ENCODE results near the gene SPNS2.

The SPNS2 gene

GRCh38 chr17:4559139-4559791 lies 60.6 kb downstream of the SPNS2 start:
- intact Hi-C loops (cut with DNase I), result no loop called here
- DNase-seq, result peak in 3 of 10 donors; percentile 39 to 80 (median 71)

GRCh38 chr17:4559966-4560365 lies 61.3 kb downstream of the SPNS2 start:
- DNase-seq, result peak in 2 of 10 donors; percentile 31 to 57
- intact Hi-C loops (cut with DNase I), result no loop called here

GRCh38 chr17:4560421-4560820 lies 61.7 kb downstream of the SPNS2 start, which contains the start of gene GGT6:
TSS of gene GGT6 (minus strand) at chr17:4560577. CDS start at chr17:4560521, 56 bp downstream.
- DNase-seq, result peak in 3 of 10 donors; percentile 24 to 54 (median 53)

GRCh38 chr17:4560837-4561256 lies 62.2 kb downstream of the SPNS2 start:
- peak in 2 of 10 donors; percentile 32 to 73 for DNase-seq
- intact Hi-C loops (cut with DNase I), result no loop called here

More at GRCh38 chr17:4560421-4560820, 61.7 kb downstream of the SPNS2 start, which contains the start of gene GGT6:
- intact Hi-C loops (cut with DNase I), result no loop called here

GRCh38 chr17:4562015-4562969 lies 63.6 kb downstream of the SPNS2 start:
- peak in 2 of 10 donors; percentile 10 to 17 for DNase-seq
- intact Hi-C loops (cut with DNase I), result no loop called here

GRCh38 chr17:4565209-4566141 lies 66.8 kb downstream of the SPNS2 start:
- intact Hi-C loops (cut with DNase I), result loop anchor here (2.0 kb wide), 1 partner anchor 61 kb away; no protein-coding TSS in a partner anchor
- peak in 9 of 10 donors; percentile 56 to 94 (median 69) for DNase-seq

GRCh38 chr17:4566785-4567184 lies 68.1 kb downstream of the SPNS2 start:
- intact Hi-C loops (cut with DNase I), result loop anchor here (2.0 kb wide), 1 partner anchor 60 kb away; no protein-coding TSS in a partner anchor
- peak in 4 of 10 donors; percentile 48 to 58 (median 49) for DNase-seq

- intact Hi-C loops (cut with DNase I), result no loop called here
- no peak for DNase-seq
Measured at GRCh38 chr17:4569591-4569990, 70.9 kb downstream of the SPNS2 start.

GRCh38 chr17:4572131-4572530 lies 73.5 kb downstream of the SPNS2 start:
- intact Hi-C loops (cut with DNase I), result loop anchor here (10.0 kb wide), 1 partner anchor 123 kb away; no protein-coding TSS in a partner anchor
- no peak for DNase-seq

GRCh38 chr17:4573115-4573514 lies 74.4 kb downstream of the SPNS2 start:
- intact Hi-C loops (cut with DNase I), result loop anchor here (10.0 kb wide), 1 partner anchor 122 kb away; no protein-coding TSS in a partner anchor
- no peak for DNase-seq

- intact Hi-C loops (cut with DNase I), result loop anchor here (10.0 kb wide), 1 partner anchor 121 kb away; no protein-coding TSS in a partner anchor
- peak in 1 of 10 donors; percentile 53 for DNase-seq
Measured at GRCh38 chr17:4573669-4574068, 75.0 kb downstream of the SPNS2 start.

GRCh38 chr17:4574448-4575045 lies 75.9 kb downstream of the SPNS2 start:
- intact Hi-C loops (cut with DNase I), result loop anchor here (10.0 kb wide), 1 partner anchor 120 kb away; no protein-coding TSS in a partner anchor
- DNase-seq, result peak in 1 of 10 donors; percentile 31

- DNase-seq, result no peak
- intact Hi-C loops (cut with DNase I), result loop anchor here (10.0 kb wide), 1 partner anchor 119 kb away; no protein-coding TSS in a partner anchor
Measured at GRCh38 chr17:4576161-4576558, 77.5 kb downstream of the SPNS2 start.

GRCh38 chr17:4576729-4577322 lies 78.1 kb downstream of the SPNS2 start:
- peak in 1 of 10 donors; percentile 37 for DNase-seq

GRCh38 chr17:4577386-4577993 lies 78.8 kb downstream of the SPNS2 start:
- peak in 1 of 10 donors; percentile 16 for DNase-seq
- intact Hi-C loops (cut with DNase I), result loop anchor here (10.0 kb wide), 1 partner anchor 117 kb away; no protein-coding TSS in a partner anchor

More at GRCh38 chr17:4576729-4577322, 78.1 kb downstream of the SPNS2 start:
- intact Hi-C loops (cut with DNase I), result loop anchor here (10.0 kb wide), 1 partner anchor 118 kb away; no protein-coding TSS in a partner anchor

- intact Hi-C loops (cut with DNase I), result loop anchor here (10.0 kb wide), 1 partner anchor 116 kb away; no protein-coding TSS in a partner anchor
- DNase-seq, result peak in 1 of 10 donors; percentile 35
Measured at GRCh38 chr17:4578349-4578748, 79.7 kb downstream of the SPNS2 start.

GRCh38 chr17:4579678-4580077 lies 81.0 kb downstream of the SPNS2 start:
- no peak for DNase-seq
- intact Hi-C loops (cut with DNase I), result loop anchor here (10.0 kb wide), 1 partner anchor 115 kb away; no protein-coding TSS in a partner anchor

- DNase-seq, result peak in 1 of 10 donors; percentile 26
- intact Hi-C loops (cut with DNase I), result no loop called here
Measured at GRCh38 chr17:4580291-4580690, 81.6 kb downstream of the SPNS2 start.

Measured in posterior cingulate gyrus (tissue), 11 donors.